Progenitor cell of endocrine pancreas (in vitro differentiated cells): ENCODE results near the gene PRKCH. TPM values are rescaled to one million over a fixed set of nuclear protein-coding genes. Genes with fewer than 3 reads are reported as not detected.

Experiments
- DNase-seq: peaks from one replicate; pipeline ENCODE4 v3.0.0; 2021; ENCODE audit warnings: low spot score; ENCODE audit not compliant: unreplicated experiment
- H3K27ac Mint-ChIP-seq: 2 replicates; pipeline ENCODE4 v1.8.0; 2021; ENCODE audit warnings: mild to moderate bottlenecking, moderate library complexity, mixed read lengths
- H3K27me3 Mint-ChIP-seq: 2 replicates; pipeline ENCODE4 v1.8.0; 2021; ENCODE audit warnings: mixed read lengths
- H3K36me3 Mint-ChIP-seq: 2 replicates; pipeline ENCODE4 v1.8.0; 2022; ENCODE audit warnings: mixed read lengths; ENCODE audit not compliant: insufficient read depth
- H3K4me1 Mint-ChIP-seq: 2 replicates; pipeline ENCODE4 v1.8.0; 2021; ENCODE audit warnings: low read depth, mixed read lengths
- H3K4me3 Mint-ChIP-seq: 2 replicates; pipeline ENCODE4 v1.8.0; 2021; ENCODE audit warnings: low read depth, mild to moderate bottlenecking, moderate library complexity, mixed read lengths
- H3K9me3 Mint-ChIP-seq: 2 replicates; pipeline ENCODE4 v1.8.0; 2021; ENCODE audit warnings: low read depth, mixed read lengths
- CTCF ChIP-seq: fragments of 200-600 bp; sonication (generic); IDR thresholded peaks from one replicate; pipeline ENCODE4 v1.5.0; 2021; ENCODE audit warnings: antibody characterized with exemption, mild to moderate bottlenecking; ENCODE audit not compliant: unreplicated experiment
- total RNA-seq: library from RNA; stranded (reverse); gene quantifications from 2 replicates; pipeline ENCODE4 v1.2.1, GENCODE V29; 2021

The PRKCH gene
- total RNA-seq, 1 donor from 2014 or later: 4.5 TPM

GRCh38 chr14:61399365-61399764 lies 78.0 kb downstream of the PRKCH start:
- no peak for DNase-seq
- Mint-ChIP-seq H3K9me3 (no peaks in the 10 kb centered on the region), H3K4me3 (no peak overlapping the region), H3K36me3 (no peaks in the 10 kb centered on the region), H3K27ac (no peak overlapping the region), H3K4me1 (peaks cover 4% of the 10 kb centered on the region), H3K27me3 (peaks cover 22% of the 10 kb centered on the region)
- no peak for TF ChIP-seq CTCF

- no peak for TF ChIP-seq CTCF
- Mint-ChIP-seq H3K4me1 (peaks cover 9% of the 10 kb centered on the region), H3K36me3 (no peaks in the 10 kb centered on the region), H3K4me3 (no peak overlapping the region), H3K27me3 (peaks cover 22% of the 10 kb centered on the region), H3K27ac (no peak overlapping the region), H3K9me3 (no peaks in the 10 kb centered on the region)
- no peak for DNase-seq
Observed at GRCh38 chr14:61401461-61401860, 80.1 kb downstream of the PRKCH start.

- H3K27me3 Mint-ChIP-seq: peaks cover 11% of the 10 kb centered on the region
- no peak overlapping the region for H3K27ac Mint-ChIP-seq
- H3K9me3 Mint-ChIP-seq: no peaks in the 10 kb centered on the region
- no peak for DNase-seq
- no peaks in the 10 kb centered on the region for H3K36me3 Mint-ChIP-seq
- peaks cover 13% of the 10 kb centered on the region for H3K4me1 Mint-ChIP-seq
- no peak overlapping the region for H3K4me3 Mint-ChIP-seq
- TF ChIP-seq CTCF: no peak
Observed at GRCh38 chr14:61403411-61403810, 82.0 kb downstream of the PRKCH start.

GRCh38 chr14:61404637-61405036 lies 83.3 kb downstream of the PRKCH start:
- no peak overlapping the region for H3K4me3 Mint-ChIP-seq
- peaks cover 5% of the 10 kb centered on the region for H3K27me3 Mint-ChIP-seq
- H3K4me1 Mint-ChIP-seq: peaks cover 13% of the 10 kb centered on the region
- no peak for TF ChIP-seq CTCF
- H3K9me3 Mint-ChIP-seq: no peaks in the 10 kb centered on the region
- DNase-seq: no peak
- H3K36me3 Mint-ChIP-seq: no peaks in the 10 kb centered on the region
- no peak overlapping the region for H3K27ac Mint-ChIP-seq

- Mint-ChIP-seq H3K4me3 (no peak overlapping the region), H3K9me3 (no peaks in the 10 kb centered on the region), H3K27ac (no peak overlapping the region), H3K4me1 (peaks cover 13% of the 10 kb centered on the region), H3K36me3 (no peaks in the 10 kb centered on the region), H3K27me3 (no peaks in the 10 kb centered on the region)
- DNase-seq: no peak
- no peak for TF ChIP-seq CTCF
Observed at GRCh38 chr14:61406198-61406597, 84.8 kb downstream of the PRKCH start.
